K562 (cell line): ENCODE data around the gene CBLC. TPM values are rescaled to one million over a fixed set of nuclear protein-coding genes. Genes with fewer than 3 reads are reported as not detected.

Experiments
- ARHGAP35 ChIP-seq: fragments of 450-650 bp; IDR thresholded peaks from 2 replicates; pipeline ENCODE4 v1.6.1; 2018; ENCODE audit not compliant: partially characterized antibody
- BCL6 ChIP-seq: fragments of 250-450 bp; sonication (Bioruptor Pico); IDR thresholded peaks from 2 replicates; pipeline ENCODE4 v1.4.0; 2020
- BHLHE40 ChIP-seq: IDR thresholded peaks from 2 replicates; pipeline ENCODE4 v1.6.1; 2011; ENCODE audit warnings: low read length, improper control_type of control experiment
- CBX8 ChIP-seq: fragments of 200-600 bp; sonication (generic); IDR thresholded peaks from 2 replicates; pipeline ENCODE4 v1.6.1; 2012; ENCODE audit warnings: borderline replicate concordance, mixed run types, low read depth, mild to moderate bottlenecking, moderate library complexity, mixed read lengths, low read length, control low read depth, inconsistent platforms; ENCODE audit not compliant: poor library complexity, severe bottlenecking; ENCODE audit errors: extremely low read depth
- FOXJ3 ChIP-seq: sonication (generic); formaldehyde crosslinking; IDR thresholded peaks from 2 replicates; pipeline ENCODE4 v1.4.0; 2020; ENCODE audit warnings: mild to moderate bottlenecking, missing genetic modification reagents
- MAZ ChIP-seq, 2 experiments: fragments of 450-650 bp in 1 of 2; sonication (generic) in 1 of 2; formaldehyde crosslinking; IDR thresholded peaks in 1 of 2; conservative IDR thresholded peaks in 1 of 2; 2 replicates each; pipeline versions ENCODE4 v1.4.0 to v1.5.0; 2020; ENCODE audit warnings: mild to moderate bottlenecking in 1 of 2, missing genetic modification reagents in 1 of 2
- NFE2 ChIP-seq: IDR thresholded peaks from 2 replicates; pipeline ENCODE4 v1.6.1; 2014; ENCODE audit warnings: antibody characterized with exemption, low read depth
- PTRF ChIP-seq: fragments of 450-650 bp; IDR thresholded peaks from 2 replicates; pipeline ENCODE4 v1.6.1; 2016; ENCODE audit warnings: mild to moderate bottlenecking, missing genetic modification characterization, missing compliant biosample characterization
- SAFB2 ChIP-seq: fragments of 200-400 bp; formaldehyde crosslinking; IDR thresholded peaks from 2 replicates; pipeline ENCODE4 v1.6.1; 2018; ENCODE audit warnings: borderline replicate concordance, low read length, low read depth, moderate library complexity; ENCODE audit not compliant: severe bottlenecking
- SAP30 ChIP-seq: fragments of 200-600 bp; sonication (generic); IDR thresholded peaks from 2 replicates; pipeline ENCODE4 v1.6.1; 2012; ENCODE audit warnings: borderline replicate concordance, low read depth, mild to moderate bottlenecking, moderate library complexity, low read length, control low read depth, inconsistent platforms; ENCODE audit not compliant: insufficient read depth, poor library complexity, severe bottlenecking
- TAF7 ChIP-seq: fragments of 450-650 bp; IDR thresholded peaks from 2 replicates; pipeline ENCODE4 v1.6.1; 2016; ENCODE audit warnings: missing genetic modification characterization, missing compliant biosample characterization
- TAL1 ChIP-seq: fragments of 450-650 bp; IDR thresholded peaks from 2 replicates; pipeline ENCODE4 v1.6.1; 2016; ENCODE audit warnings: mild to moderate bottlenecking
- ZC3H8 ChIP-seq: fragments of 450-650 bp; IDR thresholded peaks from 2 replicates; pipeline ENCODE4 v1.6.1; 2017
- ZNF589 ChIP-seq: fragments of 200-800 bp; sonication (Bioruptor generic); IDR thresholded peaks from 2 replicates; pipeline ENCODE4 v1.6.1; 2016; ENCODE audit warnings: low read depth, missing genetic modification characterization, missing compliant biosample characterization
- polyA plus RNA-seq, 8 experiments: library from polyadenylated mRNA; depleted of rRNA in 4 of 8; stranded (reverse) in 5 of 8; unstranded in 3 of 8; fragments of >200 nt; fragmentation: Nextera tagmentation in 2 of 8; fragmentation: Illumina TruSeq in 1 of 8; extraction: Ambion mirVana in 2 of 8; extraction: Trizol in 1 of 8; gene quantifications; 2 replicates each; pipeline versions ENCODE4 v1.2.1 to v1.2.3, GENCODE V29; 2011 to 2014; ENCODE audit warnings: inconsistent platforms in 1 of 8, missing spikeins in 1 of 8
- total RNA-seq, 7 experiments: library from RNA; depleted of rRNA in 6 of 7; stranded (reverse); fragments of >200 nt in 6 of 7; fragmentation: Illumina TruSeq in 2 of 7; extraction: Trizol in 2 of 7; gene quantifications; 2 replicates each; pipeline versions ENCODE4 v1.2.1 to v1.2.3, GENCODE V29; 2011 to 2021; ENCODE audit warnings: low replicate concordance in 1 of 7
- TF ChIP-seq, protein P1 (sequence below): sonication (generic); formaldehyde crosslinking; IDR thresholded peaks from 2 replicates; pipeline ENCODE4 v1.8.0; 2023; ENCODE audit warnings: mild to moderate bottlenecking, missing genetic modification reagents
- TF ChIP-seq, protein P2 (sequence below): sonication (generic); formaldehyde crosslinking; IDR thresholded peaks from 2 replicates; pipeline ENCODE4 v1.8.0; 2022; ENCODE audit warnings: mild to moderate bottlenecking, missing genetic modification reagents
- TF ChIP-seq, protein P3 (sequence below): sonication (generic); formaldehyde crosslinking; IDR thresholded peaks from 2 replicates; pipeline ENCODE4 v1.8.1; 2023; ENCODE audit warnings: missing genetic modification reagents, mild to moderate bottlenecking, borderline replicate concordance
- TF ChIP-seq, protein P4 (sequence below): fragments of 450-650 bp; formaldehyde crosslinking; IDR thresholded peaks from 2 replicates; pipeline ENCODE4 v1.4.0; 2020; ENCODE audit warnings: mild to moderate bottlenecking

Gene CBLC
- total and polyA plus RNA-seq, 9 of the 15 experiments (the other 6 are each of a cell fraction or from before 2014, with no cell fraction given) = 0.09 TPM; not detected in 8

DNA sequence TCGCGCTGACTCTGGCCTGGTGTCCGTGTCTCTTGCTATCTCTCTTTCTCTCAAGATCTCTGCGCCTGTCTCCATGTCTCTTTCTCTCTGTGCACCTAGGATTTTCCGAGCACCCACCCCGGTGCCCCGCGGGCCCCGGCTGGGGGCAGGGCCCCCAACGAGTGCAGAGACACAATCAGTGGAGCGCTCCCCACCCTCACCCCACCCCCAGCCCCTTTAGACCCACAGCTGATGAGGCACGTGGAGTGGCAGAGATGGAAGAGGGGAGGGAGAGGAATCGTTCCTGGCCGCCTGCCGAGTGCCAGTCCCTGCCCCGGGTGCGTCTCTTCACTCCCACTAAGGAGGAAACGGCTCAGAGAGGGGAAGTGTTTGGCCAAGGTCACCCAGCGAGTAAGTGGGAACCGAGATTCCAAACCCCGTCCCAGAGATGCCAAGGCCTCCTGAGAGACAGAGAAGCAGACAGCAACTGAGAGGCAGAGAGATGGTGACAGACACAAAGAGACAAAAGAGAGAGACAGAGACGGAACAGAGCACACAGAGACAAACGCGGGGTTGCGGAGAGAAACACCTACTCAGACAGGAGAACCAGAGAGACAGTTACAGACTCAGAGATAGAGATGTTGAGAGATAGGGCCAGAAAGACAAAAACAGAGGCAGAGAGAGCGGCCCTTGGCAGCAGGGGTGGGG lies 29.8 kb upstream of the CBLC start (continued):
- no peak for TF ChIP-seq MAZ (CRISPR knock-in tag; conservative IDR thresholded peaks at IDR 0.05 in 1 of 2, IDR thresholded peaks at IDR 0.05 in 1 of 2)
- no peak for TF ChIP-seq NFE2
- TF ChIP-seq BHLHE40 = peak; percentile 8
- TF ChIP-seq, protein P1, sequence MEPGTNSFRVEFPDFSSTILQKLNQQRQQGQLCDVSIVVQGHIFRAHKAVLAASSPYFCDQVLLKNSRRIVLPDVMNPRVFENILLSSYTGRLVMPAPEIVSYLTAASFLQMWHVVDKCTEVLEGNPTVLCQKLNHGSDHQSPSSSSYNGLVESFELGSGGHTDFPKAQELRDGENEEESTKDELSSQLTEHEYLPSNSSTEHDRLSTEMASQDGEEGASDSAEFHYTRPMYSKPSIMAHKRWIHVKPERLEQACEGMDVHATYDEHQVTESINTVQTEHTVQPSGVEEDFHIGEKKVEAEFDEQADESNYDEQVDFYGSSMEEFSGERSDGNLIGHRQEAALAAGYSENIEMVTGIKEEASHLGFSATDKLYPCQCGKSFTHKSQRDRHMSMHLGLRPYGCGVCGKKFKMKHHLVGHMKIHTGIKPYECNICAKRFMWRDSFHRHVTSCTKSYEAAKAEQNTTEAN (CRISPR knock-in tag) = no peak
- TF ChIP-seq TAL1 = no peak
- no peak for TF ChIP-seq BCL6 (CRISPR knock-in tag)
- TF ChIP-seq PTRF (tag) = no peak
- no peak for TF ChIP-seq ZNF589 (CRISPR knock-in tag)
- no peak for TF ChIP-seq FOXJ3 (CRISPR knock-in tag)
- TF ChIP-seq, protein P2, sequence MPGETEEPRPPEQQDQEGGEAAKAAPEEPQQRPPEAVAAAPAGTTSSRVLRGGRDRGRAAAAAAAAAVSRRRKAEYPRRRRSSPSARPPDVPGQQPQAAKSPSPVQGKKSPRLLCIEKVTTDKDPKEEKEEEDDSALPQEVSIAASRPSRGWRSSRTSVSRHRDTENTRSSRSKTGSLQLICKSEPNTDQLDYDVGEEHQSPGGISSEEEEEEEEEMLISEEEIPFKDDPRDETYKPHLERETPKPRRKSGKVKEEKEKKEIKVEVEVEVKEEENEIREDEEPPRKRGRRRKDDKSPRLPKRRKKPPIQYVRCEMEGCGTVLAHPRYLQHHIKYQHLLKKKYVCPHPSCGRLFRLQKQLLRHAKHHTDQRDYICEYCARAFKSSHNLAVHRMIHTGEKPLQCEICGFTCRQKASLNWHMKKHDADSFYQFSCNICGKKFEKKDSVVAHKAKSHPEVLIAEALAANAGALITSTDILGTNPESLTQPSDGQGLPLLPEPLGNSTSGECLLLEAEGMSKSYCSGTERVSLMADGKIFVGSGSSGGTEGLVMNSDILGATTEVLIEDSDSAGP (CRISPR knock-in tag) = no peak
- no peak for TF ChIP-seq TAF7 (tag)
- TF ChIP-seq, protein P3, sequence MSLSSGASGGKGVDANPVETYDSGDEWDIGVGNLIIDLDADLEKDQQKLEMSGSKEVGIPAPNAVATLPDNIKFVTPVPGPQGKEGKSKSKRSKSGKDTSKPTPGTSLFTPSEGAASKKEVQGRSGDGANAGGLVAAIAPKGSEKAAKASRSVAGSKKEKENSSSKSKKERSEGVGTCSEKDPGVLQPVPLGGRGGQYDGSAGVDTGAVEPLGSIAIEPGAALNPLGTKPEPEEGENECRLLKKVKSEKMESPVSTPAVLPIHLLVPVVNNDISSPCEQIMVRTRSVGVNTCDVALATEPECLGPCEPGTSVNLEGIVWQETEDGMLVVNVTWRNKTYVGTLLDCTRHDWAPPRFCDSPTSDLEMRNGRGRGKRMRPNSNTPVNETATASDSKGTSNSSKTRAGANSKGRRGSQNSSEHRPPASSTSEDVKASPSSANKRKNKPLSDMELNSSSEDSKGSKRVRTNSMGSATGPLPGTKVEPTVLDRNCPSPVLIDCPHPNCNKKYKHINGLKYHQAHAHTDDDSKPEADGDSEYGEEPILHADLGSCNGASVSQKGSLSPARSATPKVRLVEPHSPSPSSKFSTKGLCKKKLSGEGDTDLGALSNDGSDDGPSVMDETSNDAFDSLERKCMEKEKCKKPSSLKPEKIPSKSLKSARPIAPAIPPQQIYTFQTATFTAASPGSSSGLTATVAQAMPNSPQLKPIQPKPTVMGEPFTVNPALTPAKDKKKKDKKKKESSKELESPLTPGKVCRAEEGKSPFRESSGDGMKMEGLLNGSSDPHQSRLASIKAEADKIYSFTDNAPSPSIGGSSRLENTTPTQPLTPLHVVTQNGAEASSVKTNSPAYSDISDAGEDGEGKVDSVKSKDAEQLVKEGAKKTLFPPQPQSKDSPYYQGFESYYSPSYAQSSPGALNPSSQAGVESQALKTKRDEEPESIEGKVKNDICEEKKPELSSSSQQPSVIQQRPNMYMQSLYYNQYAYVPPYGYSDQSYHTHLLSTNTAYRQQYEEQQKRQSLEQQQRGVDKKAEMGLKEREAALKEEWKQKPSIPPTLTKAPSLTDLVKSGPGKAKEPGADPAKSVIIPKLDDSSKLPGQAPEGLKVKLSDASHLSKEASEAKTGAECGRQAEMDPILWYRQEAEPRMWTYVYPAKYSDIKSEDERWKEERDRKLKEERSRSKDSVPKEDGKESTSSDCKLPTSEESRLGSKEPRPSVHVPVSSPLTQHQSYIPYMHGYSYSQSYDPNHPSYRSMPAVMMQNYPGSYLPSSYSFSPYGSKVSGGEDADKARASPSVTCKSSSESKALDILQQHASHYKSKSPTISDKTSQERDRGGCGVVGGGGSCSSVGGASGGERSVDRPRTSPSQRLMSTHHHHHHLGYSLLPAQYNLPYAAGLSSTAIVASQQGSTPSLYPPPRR (CRISPR knock-in tag) = no peak
- TF ChIP-seq, protein P4, sequence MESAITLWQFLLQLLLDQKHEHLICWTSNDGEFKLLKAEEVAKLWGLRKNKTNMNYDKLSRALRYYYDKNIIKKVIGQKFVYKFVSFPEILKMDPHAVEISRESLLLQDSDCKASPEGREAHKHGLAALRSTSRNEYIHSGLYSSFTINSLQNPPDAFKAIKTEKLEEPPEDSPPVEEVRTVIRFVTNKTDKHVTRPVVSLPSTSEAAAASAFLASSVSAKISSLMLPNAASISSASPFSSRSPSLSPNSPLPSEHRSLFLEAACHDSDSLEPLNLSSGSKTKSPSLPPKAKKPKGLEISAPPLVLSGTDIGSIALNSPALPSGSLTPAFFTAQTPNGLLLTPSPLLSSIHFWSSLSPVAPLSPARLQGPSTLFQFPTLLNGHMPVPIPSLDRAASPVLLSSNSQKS (CRISPR knock-in tag) = no peak
- TF ChIP-seq ZC3H8 = no peak
- TF ChIP-seq SAP30 = no peak
- TF ChIP-seq ARHGAP35 = peak; percentile 77
- TF ChIP-seq SAFB2 = no peak
- TF ChIP-seq CBX8 = no peak
